Measurements from ENCODE around the gene AK9.
"Not testable (repeated sequence)": the region's sequence is repeated elsewhere in the genome, so short reads cannot be mapped to it uniquely, and the experiment has no call there.

Gene AK9

DNA sequence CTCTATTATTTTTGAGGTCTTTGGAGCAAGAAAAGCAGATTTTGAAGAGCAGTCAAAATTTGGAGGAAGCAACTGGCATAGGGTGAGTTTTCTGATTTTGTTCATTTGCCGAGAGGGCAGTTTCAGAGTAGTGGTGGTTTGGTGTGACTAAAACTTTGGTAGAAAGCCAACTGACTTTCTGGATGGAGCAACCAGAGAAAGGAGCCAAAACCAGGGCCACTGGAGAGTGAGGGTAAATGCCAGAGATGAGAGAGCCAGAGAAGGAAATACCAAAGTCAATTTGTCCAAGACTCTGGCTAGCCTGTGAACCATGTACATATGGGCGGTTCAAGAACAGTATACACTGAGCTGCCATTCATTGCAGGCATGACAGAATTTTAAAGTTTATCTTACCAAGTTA lies 167.5 kb downstream of the AK9 start:
- H3K9me3 Mint-ChIP-seq: peaks cover 7% of the 10 kb centered on the region
- peaks cover 1% of the 10 kb centered on the region for H3K4me1 Mint-ChIP-seq (ENCODE audit: low read depth)
- no peaks in the 10 kb centered on the region for H3K27me3 Mint-ChIP-seq
- no peak for DNase-seq
- H3K4me3 Mint-ChIP-seq: no peak overlapping the region
- no peak overlapping the region for H3K27ac Mint-ChIP-seq
- H3K36me3 Mint-ChIP-seq (ENCODE audit: low read depth): peaks cover 4% of the 10 kb centered on the region

DNA sequence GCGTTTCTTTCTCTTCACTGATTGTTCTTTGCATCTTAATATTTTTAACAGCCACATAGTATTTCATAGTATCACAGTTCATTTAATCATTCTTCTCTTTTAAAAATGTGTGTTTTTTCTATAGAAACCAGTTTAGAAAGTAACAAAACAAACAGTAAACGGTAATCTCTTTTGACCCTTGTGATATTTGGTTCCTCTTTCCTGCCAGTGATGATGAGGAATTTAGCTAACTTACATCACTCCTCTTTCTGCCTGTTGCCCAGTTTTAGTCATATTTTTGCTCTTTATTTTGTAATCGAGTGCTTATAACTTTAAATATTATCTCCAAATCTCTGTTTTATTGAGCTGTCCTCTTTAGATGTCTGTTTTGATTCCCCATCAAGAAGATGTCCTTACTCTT lies 169.9 kb downstream of the AK9 start:
- Mint-ChIP-seq H3K4me1 (ENCODE audit: low read depth) (peaks cover 15% of the 10 kb centered on the region), H3K9me3 (peaks cover 7% of the 10 kb centered on the region), H3K4me3 (no peak overlapping the region)

DNA sequence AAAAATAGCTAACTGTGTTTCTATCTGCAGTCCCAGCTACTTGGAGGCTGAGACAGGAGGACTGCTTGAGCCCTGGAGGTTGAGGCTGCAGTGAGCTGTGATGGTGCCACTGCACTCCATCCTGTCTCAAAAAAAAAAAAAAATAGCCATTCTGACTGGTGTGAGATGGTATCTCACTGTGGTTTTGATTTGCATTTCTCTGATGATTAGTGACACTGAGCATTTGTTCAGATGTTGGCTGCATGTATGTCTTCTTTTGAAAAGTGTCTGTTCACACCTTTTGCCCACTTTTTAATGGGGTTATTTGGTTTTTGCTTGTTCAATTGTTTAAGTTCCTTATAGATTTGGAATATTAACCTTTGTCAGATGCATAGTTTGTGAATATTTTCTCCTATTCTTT lies 171.4 kb downstream of the AK9 start:
- not testable (repeated sequence) for H3K36me3 Mint-ChIP-seq (ENCODE audit: low read depth); H3K4me3 Mint-ChIP-seq; H3K27ac Mint-ChIP-seq; H3K9me3 Mint-ChIP-seq; H3K27me3 Mint-ChIP-seq; DNase-seq
- H3K4me1 Mint-ChIP-seq (ENCODE audit: low read depth): peaks cover 29% of the 10 kb centered on the region

More for the DNA sequence above, 169.9 kb downstream of the AK9 start:
- Mint-ChIP-seq H3K27me3 (no peaks in the 10 kb centered on the region), H3K27ac (no peak overlapping the region), H3K36me3 (ENCODE audit: low read depth) (peaks cover 4% of the 10 kb centered on the region)
- DNase-seq: no peak

DNA sequence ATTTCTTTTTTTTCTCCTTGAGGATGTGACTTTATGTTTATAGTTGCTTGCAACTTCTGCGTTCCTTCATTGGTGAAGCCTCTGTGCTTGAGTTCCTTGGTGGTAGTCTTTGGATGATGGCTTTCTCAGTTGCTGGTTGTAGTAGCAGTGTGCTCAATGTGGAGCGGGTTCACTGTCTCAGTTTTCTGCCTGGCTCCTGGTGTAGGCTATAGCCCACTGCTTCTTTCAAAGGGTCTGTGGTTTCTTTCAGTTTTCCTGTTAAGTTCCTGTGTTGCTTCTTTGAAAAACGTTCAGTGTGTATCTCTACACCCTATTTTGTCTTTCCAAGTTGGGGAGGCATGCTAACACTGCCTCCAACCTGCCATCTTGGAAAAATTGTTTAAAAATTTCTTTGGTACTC lies 174.1 kb downstream of the AK9 start:
- Mint-ChIP-seq H3K27ac (peak overlapping the region; percentile 19), H3K9me3 (no peaks in the 10 kb centered on the region), H3K27me3 (no peaks in the 10 kb centered on the region)

DNA sequence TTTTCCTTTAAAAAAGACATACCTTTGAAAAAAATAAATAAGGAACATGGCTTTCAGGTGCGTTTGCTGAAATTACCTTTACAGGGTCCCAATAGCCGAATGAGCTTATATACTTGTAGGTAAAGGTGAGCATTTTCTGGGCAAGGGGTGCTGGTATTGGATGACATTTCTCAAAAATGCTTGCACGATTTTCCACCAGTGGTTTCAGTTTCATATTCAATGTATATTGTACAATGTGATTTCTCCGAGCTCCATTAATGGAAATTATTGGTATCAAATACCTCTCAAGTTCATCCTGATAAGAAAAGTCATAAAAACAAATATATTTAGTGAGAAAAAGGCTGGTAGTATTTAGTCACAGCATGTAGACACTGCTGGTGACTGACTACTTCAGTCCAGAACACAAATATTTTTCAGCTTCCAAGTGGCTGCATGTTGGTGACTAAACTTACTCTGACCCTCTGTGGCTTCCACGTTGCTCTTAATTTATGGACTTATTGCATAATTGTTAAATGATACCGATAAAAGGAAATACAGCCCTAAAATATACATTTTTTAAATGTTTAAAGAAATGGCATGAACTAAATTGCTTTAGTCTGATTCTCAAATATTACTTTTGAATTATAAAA lies 175.1 kb downstream of the AK9 start:
- Mint-ChIP-seq H3K27me3 (no peaks in the 10 kb centered on the region), H3K27ac (peak overlapping the region; percentile 62), H3K4me3 (peak overlapping the region; percentile 43), H3K9me3 (no peaks in the 10 kb centered on the region), H3K4me1 (ENCODE audit: low read depth) (peaks cover 37% of the 10 kb centered on the region), H3K36me3 (ENCODE audit: low read depth) (no peaks in the 10 kb centered on the region)
- DNase-seq: no peak

More for the DNA sequence above, 174.1 kb downstream of the AK9 start:
- no peaks in the 10 kb centered on the region for H3K36me3 Mint-ChIP-seq (ENCODE audit: low read depth)
- peaks cover 37% of the 10 kb centered on the region for H3K4me1 Mint-ChIP-seq (ENCODE audit: low read depth)
- H3K4me3 Mint-ChIP-seq: no peak overlapping the region
- no peak for DNase-seq

DNA sequence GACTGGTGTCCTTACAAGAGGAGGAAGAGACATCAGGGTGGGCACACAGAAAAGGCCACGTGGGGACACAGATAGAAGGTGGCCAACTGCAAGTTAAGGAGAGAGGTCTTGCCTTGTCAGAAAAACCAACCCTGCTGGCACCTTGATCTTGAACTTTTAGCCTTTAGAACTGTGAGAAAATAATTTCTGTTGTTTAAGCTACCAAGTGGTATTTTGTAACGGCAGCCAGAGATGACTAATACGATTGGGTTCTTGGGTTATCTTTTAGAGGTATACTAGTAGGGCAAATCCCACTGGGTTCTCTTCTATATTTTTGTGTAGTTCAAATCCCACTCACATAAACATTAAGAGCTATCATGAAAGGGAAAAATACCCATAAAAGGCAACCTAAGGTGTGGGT lies 176.1 kb downstream of the AK9 start:
- Mint-ChIP-seq H3K36me3 (ENCODE audit: low read depth) (no peaks in the 10 kb centered on the region), H3K27ac (peak overlapping the region; percentile 20), H3K9me3 (no peaks in the 10 kb centered on the region), H3K4me3 (no peak overlapping the region), H3K27me3 (no peaks in the 10 kb centered on the region), H3K4me1 (ENCODE audit: low read depth) (peaks cover 37% of the 10 kb centered on the region)
- DNase-seq: no peak

DNA sequence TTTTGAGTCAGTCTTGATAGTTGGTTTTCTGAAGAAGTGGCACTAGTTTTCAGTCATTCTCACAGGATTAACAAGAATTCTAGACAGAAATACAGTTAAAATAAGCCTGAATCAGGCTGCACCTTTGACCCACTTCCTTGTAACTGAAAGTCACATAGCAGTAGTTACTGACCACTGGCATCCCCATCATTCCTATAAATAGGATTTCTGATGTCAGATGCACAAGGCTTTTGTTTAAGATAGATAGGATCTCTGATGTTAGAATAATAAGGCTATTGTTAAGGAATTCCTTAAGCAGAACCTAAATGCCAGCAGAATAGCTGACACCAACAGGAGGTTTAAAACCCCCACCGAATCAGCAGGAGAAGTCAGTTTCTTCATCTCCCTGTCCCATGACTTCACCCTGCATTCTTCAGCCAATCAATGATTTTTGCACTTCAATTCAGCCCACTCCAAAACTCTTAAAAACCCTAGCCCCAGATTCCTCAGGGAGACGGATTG lies 177.4 kb downstream of the AK9 start:
- H3K4me1 Mint-ChIP-seq (ENCODE audit: low read depth): peaks cover 36% of the 10 kb centered on the region
- no peaks in the 10 kb centered on the region for H3K36me3 Mint-ChIP-seq (ENCODE audit: low read depth)
- no peaks in the 10 kb centered on the region for H3K9me3 Mint-ChIP-seq
- no peak for DNase-seq
- no peak overlapping the region for H3K27ac Mint-ChIP-seq
- H3K4me3 Mint-ChIP-seq: no peak overlapping the region
- no peaks in the 10 kb centered on the region for H3K27me3 Mint-ChIP-seq

DNA sequence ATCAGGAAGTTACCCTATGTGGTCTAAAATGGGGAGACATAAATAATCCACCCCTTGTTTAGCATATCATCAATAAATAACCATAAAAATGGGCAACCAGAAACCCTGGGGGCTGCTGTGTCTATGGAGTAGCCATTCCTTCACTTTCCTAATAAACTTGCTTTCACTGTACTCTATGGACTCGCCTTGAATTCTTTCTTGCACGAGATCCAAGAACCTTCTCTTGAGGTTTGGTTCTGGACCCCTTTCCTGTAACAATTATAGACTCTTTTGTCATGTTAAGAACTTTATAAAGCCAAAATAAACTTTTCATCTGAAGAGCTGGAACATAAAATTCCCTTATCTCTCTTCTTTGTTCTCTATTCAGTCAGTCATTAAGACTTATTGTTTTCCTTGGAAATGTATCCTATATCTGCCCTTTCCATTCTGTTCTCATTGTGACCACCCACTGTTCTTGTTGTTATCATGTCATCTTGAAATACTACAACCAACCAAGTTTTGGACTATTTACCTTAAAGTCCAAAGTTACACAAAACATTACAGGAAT lies 178.7 kb downstream of the AK9 start:
- H3K27me3 Mint-ChIP-seq: no peaks in the 10 kb centered on the region
- no peak overlapping the region for H3K27ac Mint-ChIP-seq
- no peak for DNase-seq
- H3K4me3 Mint-ChIP-seq: no peak overlapping the region
- H3K9me3 Mint-ChIP-seq: no peaks in the 10 kb centered on the region
- no peaks in the 10 kb centered on the region for H3K36me3 Mint-ChIP-seq (ENCODE audit: low read depth)
- H3K4me1 Mint-ChIP-seq (ENCODE audit: low read depth): peaks cover 35% of the 10 kb centered on the region

DNA sequence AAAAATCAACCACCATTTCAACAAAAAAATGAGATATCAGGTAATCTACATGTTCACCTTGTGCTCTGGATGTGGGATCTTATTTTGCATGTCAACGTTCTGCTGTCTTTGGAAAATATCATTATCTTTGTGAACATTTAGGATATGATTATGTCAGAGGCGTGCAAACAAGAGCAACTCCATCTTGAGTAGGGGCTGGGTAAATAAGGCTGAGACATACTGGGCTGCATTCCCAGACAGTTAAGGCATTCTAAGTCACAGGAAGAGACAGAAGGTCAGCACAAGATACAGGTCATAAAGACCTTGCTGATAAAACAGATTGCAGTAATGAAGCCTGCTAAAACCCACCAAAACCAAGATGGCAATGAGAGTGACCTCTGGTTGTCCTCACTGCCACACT lies 179.2 kb downstream of the AK9 start:
- Mint-ChIP-seq H3K27ac (no peak overlapping the region), H3K36me3 (ENCODE audit: low read depth) (no peaks in the 10 kb centered on the region), H3K4me3 (no peak overlapping the region), H3K4me1 (ENCODE audit: low read depth) (peaks cover 29% of the 10 kb centered on the region), H3K9me3 (no peaks in the 10 kb centered on the region), H3K27me3 (no peaks in the 10 kb centered on the region)
- no peak for DNase-seq

DNA sequence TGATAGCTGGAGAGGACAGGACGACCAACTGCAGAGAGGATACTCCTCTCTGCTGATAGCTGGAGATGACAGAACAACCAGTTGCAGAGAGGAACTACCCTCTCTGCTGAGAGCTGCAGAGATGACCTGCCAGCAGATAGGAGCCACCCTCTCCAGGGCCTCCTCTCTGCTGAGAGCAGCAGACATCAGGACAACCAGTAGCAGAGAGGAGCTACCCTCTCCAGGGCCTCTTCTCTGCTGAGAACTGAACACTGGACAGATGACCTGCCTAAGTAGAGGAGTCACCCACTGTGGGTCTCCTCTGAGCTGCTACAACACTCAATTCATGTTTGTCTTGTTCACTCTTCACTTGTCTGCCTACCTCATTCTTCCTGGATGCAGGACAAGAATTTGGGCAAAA lies 180.6 kb downstream of the AK9 start:
- Mint-ChIP-seq H3K9me3 (no peaks in the 10 kb centered on the region), H3K36me3 (ENCODE audit: low read depth) (no peaks in the 10 kb centered on the region), H3K27ac (no peak overlapping the region), H3K4me3 (no peak overlapping the region), H3K4me1 (ENCODE audit: low read depth) (peaks cover 15% of the 10 kb centered on the region), H3K27me3 (no peaks in the 10 kb centered on the region)
- DNase-seq: no peak

DNA sequence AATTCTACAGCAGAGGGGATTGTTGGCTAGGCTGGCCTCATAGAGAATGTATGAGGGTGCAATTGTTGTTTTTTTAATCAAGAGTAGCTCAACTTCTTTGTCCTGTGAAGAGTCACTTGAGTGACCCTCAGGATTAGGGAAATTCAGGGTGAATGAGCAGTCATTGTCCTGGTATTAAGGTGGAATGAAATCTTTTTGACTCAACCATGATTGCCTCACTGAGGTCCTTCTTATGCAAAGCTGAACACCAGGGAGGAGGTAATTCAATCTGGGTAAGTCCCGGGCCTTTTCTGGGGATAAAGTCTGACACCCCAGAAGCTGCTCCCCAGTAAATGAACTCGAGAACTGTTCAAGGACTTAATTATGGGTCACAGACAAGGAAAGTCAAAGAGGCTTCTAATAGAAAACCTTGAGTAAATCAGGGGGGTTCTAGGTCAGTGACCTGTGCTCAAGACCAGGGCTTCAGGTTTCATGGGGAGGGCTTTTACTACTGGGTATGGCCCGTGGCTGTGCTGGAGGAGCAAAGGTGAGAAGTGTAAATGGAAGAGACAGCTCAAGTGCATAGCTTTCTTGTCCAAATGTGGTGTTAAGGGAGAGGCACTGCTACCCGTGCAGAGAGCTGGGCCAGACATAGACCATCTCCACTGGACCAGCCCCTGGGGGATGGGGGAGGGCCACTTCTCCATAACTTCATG lies 182.7 kb downstream of the AK9 start:
- H3K4me3 Mint-ChIP-seq: no peak overlapping the region
- no peaks in the 10 kb centered on the region for H3K9me3 Mint-ChIP-seq
- no peak overlapping the region for H3K27ac Mint-ChIP-seq
- H3K4me1 Mint-ChIP-seq (ENCODE audit: low read depth): peaks cover under 1% of the 10 kb centered on the region
- no peaks in the 10 kb centered on the region for H3K36me3 Mint-ChIP-seq (ENCODE audit: low read depth)
- no peaks in the 10 kb centered on the region for H3K27me3 Mint-ChIP-seq
- no peak for DNase-seq

DNA sequence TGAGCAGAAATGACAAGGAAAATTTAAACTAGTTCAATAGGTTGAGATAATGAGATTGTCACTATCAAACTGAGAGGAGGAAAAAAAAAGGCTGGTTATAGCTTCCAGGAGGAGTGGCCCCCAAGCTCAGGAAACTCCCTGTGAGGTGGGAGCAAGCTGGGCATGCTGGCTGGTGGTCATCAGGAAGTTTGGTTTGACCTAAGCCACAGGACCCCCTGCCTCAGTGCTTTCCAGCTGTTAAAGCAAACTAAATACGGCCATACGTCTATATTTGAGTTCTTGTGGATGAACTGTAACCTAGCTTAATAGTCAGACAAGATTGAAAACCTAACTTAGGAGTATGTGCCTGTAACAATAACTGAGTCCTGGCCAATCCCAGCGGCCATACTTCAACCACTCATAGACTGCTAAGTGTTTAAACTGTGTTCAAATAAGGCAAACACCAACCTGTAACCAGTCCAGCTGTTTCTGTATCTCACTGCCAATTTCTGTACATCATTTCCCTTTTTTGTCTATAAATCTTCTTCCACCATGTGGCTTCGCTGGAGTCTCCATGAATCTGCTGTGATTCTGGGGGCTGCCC lies 183.4 kb downstream of the AK9 start:
- H3K27ac Mint-ChIP-seq: no peak overlapping the region
- no peaks in the 10 kb centered on the region for H3K9me3 Mint-ChIP-seq
- no peaks in the 10 kb centered on the region for H3K36me3 Mint-ChIP-seq (ENCODE audit: low read depth)
- no peaks in the 10 kb centered on the region for H3K4me1 Mint-ChIP-seq (ENCODE audit: low read depth)
- H3K27me3 Mint-ChIP-seq: no peaks in the 10 kb centered on the region
- no peak for DNase-seq
- H3K4me3 Mint-ChIP-seq: no peak overlapping the region

DNA sequence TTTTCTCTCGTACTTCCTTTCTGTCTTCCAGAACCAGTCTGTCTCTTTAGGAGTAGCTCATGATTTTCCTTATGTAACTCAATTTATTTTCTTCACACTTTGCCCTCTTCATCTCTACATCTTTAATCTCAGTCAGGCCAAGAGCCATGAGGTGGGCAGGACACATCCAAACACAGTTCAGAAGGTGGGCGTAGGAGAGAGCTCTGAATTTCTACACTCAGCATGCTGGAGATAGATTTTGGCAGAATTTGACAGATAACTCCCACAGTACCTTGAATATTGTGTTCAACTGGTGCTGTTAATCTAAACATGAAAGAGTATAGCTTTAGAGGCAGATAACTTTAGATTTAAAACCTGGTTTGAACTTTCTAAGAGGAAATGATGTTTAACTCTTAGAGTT lies 184.2 kb downstream of the AK9 start:
- Mint-ChIP-seq H3K27me3 (no peaks in the 10 kb centered on the region), H3K4me3 (no peak overlapping the region), H3K4me1 (ENCODE audit: low read depth) (no peaks in the 10 kb centered on the region), H3K36me3 (ENCODE audit: low read depth) (no peaks in the 10 kb centered on the region), H3K9me3 (no peaks in the 10 kb centered on the region), H3K27ac (no peak overlapping the region)
- DNase-seq: no peak

DNA sequence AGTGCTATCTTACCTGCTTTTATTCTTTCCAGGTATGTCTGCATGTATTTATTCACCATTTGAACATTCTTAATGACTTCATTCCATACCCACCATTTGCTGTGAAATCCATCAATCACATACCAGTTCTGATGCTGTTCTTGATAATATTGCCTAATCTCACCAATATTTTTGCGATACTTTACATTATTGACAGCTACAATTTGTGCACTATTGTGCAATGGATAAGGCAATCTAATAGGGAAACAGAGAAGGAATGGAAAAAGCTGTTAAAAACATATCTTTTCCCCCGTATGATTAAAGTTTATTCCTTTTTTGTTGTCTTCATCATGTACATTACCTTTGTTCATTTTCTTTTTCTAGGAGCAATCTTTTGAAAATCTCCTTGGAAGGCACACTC lies 184.7 kb downstream of the AK9 start:
- no peaks in the 10 kb centered on the region for H3K36me3 Mint-ChIP-seq (ENCODE audit: low read depth)
- no peaks in the 10 kb centered on the region for H3K9me3 Mint-ChIP-seq
- no peaks in the 10 kb centered on the region for H3K4me1 Mint-ChIP-seq (ENCODE audit: low read depth)
- H3K4me3 Mint-ChIP-seq: no peak overlapping the region
- no peak for DNase-seq
- no peaks in the 10 kb centered on the region for H3K27me3 Mint-ChIP-seq
- no peak overlapping the region for H3K27ac Mint-ChIP-seq
